ENCODE results near the gene AOAH.

- TF ChIP-seq POLR2AphosphoS5 (IDR thresholded peaks at IDR 0.05; ENCODE audit: insufficient read depth, low read depth, low read length) (no peak), POLR2A (IDR thresholded peaks at IDR 0.05; ENCODE audit: low read depth, low read length) (no peak), CTCF (IDR thresholded peaks at IDR 0.05; ENCODE audit: extremely low read depth in 1 of 2, insufficient read depth in 1 of 2, low read depth in 1 of 2, low read length in 2 of 2) (no peak), FOS (IDR thresholded peaks at IDR 0.05; ENCODE audit: borderline replicate concordance, insufficient read depth, low read length) (no peak), JUN (IDR thresholded peaks at IDR 0.05; ENCODE audit: borderline replicate concordance, insufficient read depth, insufficient read length, low read depth) (no peak), EZH2 (IDR thresholded peaks at IDR 0.05; ENCODE audit: borderline replicate concordance, low read depth, low read length, severe bottlenecking) (no peak), MAX (IDR thresholded peaks at IDR 0.05; ENCODE audit: insufficient read depth, insufficient read length) (no peak), MYC (IDR thresholded peaks at IDR 0.05; ENCODE audit: low read depth, low read length) (no peak)
Observed at GRCh38 chr7:36509962-36510361, 214.3 kb downstream of the AOAH start.

Measured in endothelial cell of umbilical vein (primary cell).